DMS153 (cell line): ENCODE measurements around the gene WDR87.
A peak's percentile ranks its signal among the peaks of the same experiment; 100 is the strongest.
"Not testable (repeated sequence)": the region's sequence is repeated elsewhere in the genome, so short reads cannot be mapped to it uniquely, and the experiment has no call there.

Source experiments
- DNase-seq: peaks from one replicate; lab custom pipeline; 2025; lab: John Stamatoyannopoulos, UW

The WDR87 gene

GRCh38 chr19:37930416-37930815 lies 24.0 kb upstream of the WDR87 start:
- DNase-seq, result no peak

- DNase-seq, result no peak
Observed at GRCh38 chr19:37929355-37929923, 23.0 kb upstream of the WDR87 start.

- no peak for DNase-seq
Observed at GRCh38 chr19:37928527-37929286, 22.3 kb upstream of the WDR87 start.

- DNase-seq, result no peak
Observed at GRCh38 chr19:37926711-37927110, 20.3 kb upstream of the WDR87 start.

GRCh38 chr19:37926255-37926654 lies 19.9 kb upstream of the WDR87 start:
- DNase-seq, result no peak

- DNase-seq, result no peak
Observed at GRCh38 chr19:37925212-37925611, 18.8 kb upstream of the WDR87 start.

- not testable (repeated sequence) for DNase-seq
Observed at GRCh38 chr19:37924573-37924972, 18.2 kb upstream of the WDR87 start.

GRCh38 chr19:37920591-37921450 lies 14.4 kb upstream of the WDR87 start:
- no peak for DNase-seq

GRCh38 chr19:37914908-37915307 lies 8.5 kb upstream of the WDR87 start:
- peak; percentile 74 for DNase-seq

GRCh38 chr19:37909661-37910199 lies 3.3 kb upstream of the WDR87 start:
- no peak for DNase-seq

GRCh38 chr19:37907735-37908455 lies 1.5 kb upstream of the WDR87 start:
- DNase-seq, result no peak

- DNase-seq, result peak; percentile 95
Observed at GRCh38 chr19:37906869-37907734, 708 bp upstream of the WDR87 start, which contains the start of gene SIPA1L3. Gene SIPA1L3 (plus strand): TSS chr19:37907208. CDS start chr19:38081566, 174,358 bp downstream.

- no peak for DNase-seq
Observed at GRCh38 chr19:37903096-37903495, 3.3 kb downstream of the WDR87 start.

- DNase-seq, result peak; percentile 40
Observed at GRCh38 chr19:37902668-37903067, 3.7 kb downstream of the WDR87 start.

GRCh38 chr19:37899966-37900365 lies 6.4 kb downstream of the WDR87 start:
- no peak for DNase-seq

GRCh38 chr19:37899453-37899852 lies 6.9 kb downstream of the WDR87 start:
- no peak for DNase-seq

- DNase-seq, result no peak
Observed at GRCh38 chr19:37896180-37896579, 10.2 kb downstream of the WDR87 start.

GRCh38 chr19:37893845-37894575 lies 12.4 kb downstream of the WDR87 start:
- no peak for DNase-seq

- DNase-seq, result no peak
Observed at GRCh38 chr19:37886571-37886970, 19.8 kb downstream of the WDR87 start.

GRCh38 chr19:37885392-37885791 lies 21.0 kb downstream of the WDR87 start:
- no peak for DNase-seq
